IPS-18a (cell line): Measurements from ENCODE around the gene HSD17B2.
A peak's percentile ranks its signal among the peaks of the same experiment; 100 is the strongest.
"Not testable (repeated sequence)": the region's sequence is repeated elsewhere in the genome, so short reads cannot be mapped to it uniquely, and the experiment has no call there.

Source experiments
- H3K27ac ChIP-seq: one replicate; pipeline ENCODE4 v1.5.1; 2013; ENCODE audit warnings: low read length
- H3K27me3 ChIP-seq: one replicate; pipeline ENCODE4 v1.6.1; 2013; ENCODE audit warnings: mild to moderate bottlenecking, low read length; ENCODE audit not compliant: control insufficient read depth, insufficient read depth
- H3K36me3 ChIP-seq: one replicate; pipeline ENCODE4 v1.6.1; 2013; ENCODE audit warnings: low read depth, low read length; ENCODE audit not compliant: control insufficient read depth
- H3K4me1 ChIP-seq: one replicate; pipeline ENCODE4 v1.6.1; 2013; ENCODE audit warnings: low read depth, low read length; ENCODE audit not compliant: control insufficient read depth
- H3K4me3 ChIP-seq: one replicate; pipeline ENCODE4 v1.5.1; 2013; ENCODE audit warnings: low read length
- H3K9ac ChIP-seq: one replicate; pipeline ENCODE4 v1.6.1; 2013; ENCODE audit warnings: mild to moderate bottlenecking, low read length, moderate library complexity
- H3K9me3 ChIP-seq: one replicate; pipeline ENCODE4 v1.6.1; 2013; ENCODE audit warnings: low read depth, low read length; ENCODE audit not compliant: control insufficient read depth

Gene HSD17B2

DNA sequence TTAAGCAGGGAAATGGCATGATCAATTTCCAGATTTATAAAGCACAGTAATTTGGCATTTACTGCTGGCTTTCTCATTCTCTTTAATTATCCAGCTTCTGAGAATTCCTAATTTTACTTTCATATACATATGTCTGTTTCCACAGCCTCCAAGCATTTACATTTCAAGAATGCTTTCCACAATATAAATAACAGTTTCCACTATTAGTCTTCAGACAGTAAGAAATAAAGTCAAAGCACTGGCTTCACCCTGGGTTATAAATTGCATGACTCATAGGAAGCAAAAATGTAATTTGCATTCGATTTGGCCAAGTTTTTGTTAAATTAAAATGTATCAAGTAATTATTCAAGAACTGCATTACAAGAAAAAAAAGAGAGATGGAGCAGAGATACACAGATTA, 81.5 kb downstream of the HSD17B2 start:
- no peaks in the 10 kb centered on the region for H3K27me3 ChIP-seq
- no peaks in the 10 kb centered on the region for H3K4me1 ChIP-seq
- no peak overlapping the region for H3K27ac ChIP-seq
- H3K36me3 ChIP-seq = no peaks in the 10 kb centered on the region
- H3K9me3 ChIP-seq = no peaks in the 10 kb centered on the region
- H3K4me3 ChIP-seq = no peak overlapping the region
- no peak overlapping the region for H3K9ac ChIP-seq

DNA sequence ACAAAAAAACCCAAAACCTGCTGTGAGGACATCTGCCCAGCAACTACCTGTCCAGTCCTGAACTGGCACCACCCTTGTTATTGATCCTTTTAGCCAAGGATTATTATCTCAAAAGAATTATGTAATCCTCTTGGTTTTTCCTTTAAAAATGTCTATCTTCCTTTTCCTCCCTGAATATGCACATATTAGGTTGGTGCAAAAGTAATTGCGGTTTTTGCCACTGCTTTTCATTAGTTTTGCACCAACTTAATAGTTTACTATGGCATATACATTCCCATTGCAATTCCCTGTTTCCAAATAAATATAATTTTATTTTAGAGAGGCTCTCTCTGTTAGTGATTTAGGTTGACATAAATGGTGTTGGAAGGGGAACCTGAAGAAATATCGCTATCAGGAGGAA, 83.7 kb downstream of the HSD17B2 start:
- no peaks in the 10 kb centered on the region for H3K9me3 ChIP-seq
- H3K4me1 ChIP-seq = no peaks in the 10 kb centered on the region
- no peak overlapping the region for H3K27ac ChIP-seq
- H3K9ac ChIP-seq = no peak overlapping the region
- no peaks in the 10 kb centered on the region for H3K36me3 ChIP-seq
- H3K4me3 ChIP-seq = no peak overlapping the region
- no peaks in the 10 kb centered on the region for H3K27me3 ChIP-seq

DNA sequence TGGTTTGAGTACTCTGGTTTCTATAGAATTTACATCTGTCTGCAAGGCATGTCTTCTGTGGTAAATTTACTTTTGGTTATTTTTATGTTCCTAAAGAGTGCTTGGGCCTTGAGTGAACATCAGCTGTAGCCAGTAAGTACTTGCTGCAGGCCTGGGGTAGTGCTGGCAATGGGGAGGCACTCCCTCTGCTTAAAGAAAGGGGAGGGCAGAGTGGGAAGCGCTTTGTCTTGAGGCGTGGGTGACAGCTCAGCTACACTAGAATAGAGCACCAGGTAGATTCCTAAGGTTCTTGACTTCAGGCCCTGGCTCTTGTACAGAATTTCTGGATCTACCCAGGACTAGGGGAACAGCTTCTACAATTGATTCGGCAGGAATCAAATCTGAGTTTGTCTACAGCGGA, 84.4 kb downstream of the HSD17B2 start:
- no peaks in the 10 kb centered on the region for H3K27me3 ChIP-seq
- no peak overlapping the region for H3K4me3 ChIP-seq
- no peaks in the 10 kb centered on the region for H3K4me1 ChIP-seq

GRCh38 chr16:82124651-82125050, 89.6 kb downstream of the HSD17B2 start:
- Histone ChIP-seq H3K27ac (no peak overlapping the region), H3K4me1 (peaks cover 9% of the 10 kb centered on the region), H3K9ac (no peak overlapping the region), H3K36me3 (no peaks in the 10 kb centered on the region), H3K27me3 (no peaks in the 10 kb centered on the region), H3K9me3 (no peaks in the 10 kb centered on the region), H3K4me3 (no peak overlapping the region)

More for the DNA sequence above, 84.4 kb downstream of the HSD17B2 start:
- H3K27ac ChIP-seq = no peak overlapping the region
- no peaks in the 10 kb centered on the region for H3K36me3 ChIP-seq
- no peak overlapping the region for H3K9ac ChIP-seq
- no peaks in the 10 kb centered on the region for H3K9me3 ChIP-seq

- H3K27ac ChIP-seq = no peak overlapping the region
- H3K9me3 ChIP-seq = no peaks in the 10 kb centered on the region
- no peaks in the 10 kb centered on the region for H3K36me3 ChIP-seq
- H3K9ac ChIP-seq = no peak overlapping the region
- H3K27me3 ChIP-seq = no peaks in the 10 kb centered on the region
- peaks cover 9% of the 10 kb centered on the region for H3K4me1 ChIP-seq
- no peak overlapping the region for H3K4me3 ChIP-seq
Observed at GRCh38 chr16:82129881-82130280, 94.8 kb downstream of the HSD17B2 start.

- Histone ChIP-seq H3K4me3 (no peak overlapping the region), H3K9me3 (no peaks in the 10 kb centered on the region), H3K4me1 (peaks cover 3% of the 10 kb centered on the region), H3K27ac (no peak overlapping the region), H3K36me3 (peaks cover 6% of the 10 kb centered on the region), H3K27me3 (no peaks in the 10 kb centered on the region), H3K9ac (no peak overlapping the region)
Observed at GRCh38 chr16:82133798-82134197, 98.7 kb downstream of the HSD17B2 start.

- Histone ChIP-seq H3K27ac (no peak overlapping the region), H3K9ac (no peak overlapping the region), H3K4me1 (peaks cover 5% of the 10 kb centered on the region), H3K27me3 (no peaks in the 10 kb centered on the region), H3K4me3 (no peak overlapping the region), H3K36me3 (peaks cover 6% of the 10 kb centered on the region), H3K9me3 (no peaks in the 10 kb centered on the region)
Observed at GRCh38 chr16:82134846-82135245, 99.8 kb downstream of the HSD17B2 start.

DNA sequence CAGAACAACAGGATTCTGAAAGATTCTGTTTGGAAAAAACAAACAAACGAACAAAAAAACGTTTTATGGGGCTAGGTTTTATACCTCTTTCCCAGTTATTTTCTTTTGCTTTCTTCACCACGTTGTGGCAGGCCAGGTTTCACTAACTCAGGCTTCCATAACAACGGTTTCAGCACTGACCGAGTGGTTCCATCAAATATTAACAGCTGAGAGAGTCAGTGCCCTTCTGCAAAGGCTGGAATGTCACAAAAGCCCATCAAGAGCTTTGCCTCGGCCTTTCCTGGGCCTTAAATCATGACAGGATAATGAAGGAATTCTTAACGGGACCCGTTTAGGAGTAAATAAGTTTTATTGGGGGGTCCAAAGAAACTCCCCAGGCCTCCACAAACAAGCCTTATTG, 100.8 kb downstream of the HSD17B2 start:
- H3K4me1 ChIP-seq = peaks cover 5% of the 10 kb centered on the region
- no peak overlapping the region for H3K27ac ChIP-seq
- H3K9ac ChIP-seq = no peak overlapping the region
- H3K27me3 ChIP-seq = no peaks in the 10 kb centered on the region
- H3K36me3 ChIP-seq = peaks cover 6% of the 10 kb centered on the region
- H3K9me3 ChIP-seq = no peaks in the 10 kb centered on the region
- no peak overlapping the region for H3K4me3 ChIP-seq

- H3K9ac ChIP-seq = no peak overlapping the region
- peaks cover 6% of the 10 kb centered on the region for H3K36me3 ChIP-seq
- H3K4me3 ChIP-seq = no peak overlapping the region
- H3K9me3 ChIP-seq = no peaks in the 10 kb centered on the region
- H3K27me3 ChIP-seq = no peaks in the 10 kb centered on the region
- peaks cover 5% of the 10 kb centered on the region for H3K4me1 ChIP-seq
- H3K27ac ChIP-seq = no peak overlapping the region
Observed at GRCh38 chr16:82136956-82137821, 102.1 kb downstream of the HSD17B2 start.

DNA sequence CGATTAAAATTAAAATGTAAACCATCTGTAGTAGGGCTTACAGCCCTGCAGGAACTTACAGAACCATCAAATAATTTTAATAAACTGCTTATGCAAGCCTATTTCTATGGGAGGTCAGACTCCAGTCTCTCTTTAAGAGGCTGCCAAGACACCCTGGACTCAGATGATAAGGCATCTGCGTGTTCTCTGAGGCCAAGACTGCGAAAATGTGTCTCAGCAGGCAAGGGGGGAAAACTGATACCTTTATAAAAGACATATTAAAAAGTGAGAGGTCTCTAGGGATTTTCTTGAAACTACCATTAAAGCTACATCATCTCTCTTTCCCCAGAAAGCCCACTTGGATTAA, 102.7 kb downstream of the HSD17B2 start:
- Histone ChIP-seq H3K9ac (no peak overlapping the region), H3K4me3 (no peak overlapping the region), H3K36me3 (peaks cover 6% of the 10 kb centered on the region), H3K4me1 (peaks cover 5% of the 10 kb centered on the region), H3K9me3 (no peaks in the 10 kb centered on the region), H3K27ac (no peak overlapping the region), H3K27me3 (no peaks in the 10 kb centered on the region)

DNA sequence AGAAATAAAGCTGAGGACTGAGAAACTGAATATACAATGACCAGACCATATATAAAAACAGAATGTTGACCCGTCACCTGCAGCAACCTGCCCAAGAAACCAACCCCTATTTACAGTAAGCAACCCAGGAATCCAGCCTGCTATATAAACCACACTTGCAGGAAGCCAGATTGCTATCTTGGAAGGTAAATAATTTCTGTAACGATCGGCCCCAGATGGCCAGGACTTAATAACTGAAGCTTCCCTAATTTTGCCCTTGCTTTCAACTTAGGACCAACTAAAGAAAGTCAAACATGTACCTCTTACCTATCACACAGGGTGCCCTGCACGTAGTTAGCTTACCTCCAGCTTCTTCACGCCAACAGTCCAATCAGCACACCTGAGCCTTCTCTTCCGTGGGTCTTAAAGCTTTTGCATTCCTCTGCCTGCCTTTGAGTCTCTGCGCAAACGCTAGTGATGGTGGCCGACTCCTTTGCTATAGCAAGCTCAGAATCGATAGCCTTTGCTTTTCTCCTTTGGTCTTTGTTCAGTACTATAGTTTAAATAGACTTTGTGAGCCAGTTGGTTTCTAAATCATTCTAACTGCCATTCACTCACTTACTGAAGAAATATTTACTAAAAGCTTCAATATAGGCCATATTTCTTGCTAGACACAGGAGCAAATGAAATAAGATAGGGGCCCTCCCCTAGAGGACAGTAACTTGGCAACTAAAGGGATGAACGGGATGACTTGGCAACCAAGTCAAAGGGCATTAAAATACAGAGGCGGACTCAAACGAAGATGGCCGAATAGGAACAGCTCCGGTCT, 103.6 kb downstream of the HSD17B2 start:
- H3K9me3 ChIP-seq = no peaks in the 10 kb centered on the region
- peak overlapping the region; percentile 43 for H3K4me3 ChIP-seq
- no peak overlapping the region for H3K27ac ChIP-seq
- peak overlapping the region; percentile 32 for H3K9ac ChIP-seq
- peaks cover 5% of the 10 kb centered on the region for H3K4me1 ChIP-seq
- H3K36me3 ChIP-seq = peaks cover 6% of the 10 kb centered on the region
- H3K27me3 ChIP-seq = no peaks in the 10 kb centered on the region

GRCh38 chr16:82139286-82139571, 104.2 kb downstream of the HSD17B2 start:
- not testable (repeated sequence) for H3K27me3 ChIP-seq, H3K4me1 ChIP-seq, H3K9me3 ChIP-seq, H3K36me3 ChIP-seq, H3K27ac ChIP-seq
- H3K9ac ChIP-seq = peak overlapping the region; percentile 32
- H3K4me3 ChIP-seq = peak overlapping the region; percentile 43
